HepG2 (cell line): Measurements from ENCODE around the gene ALDH3B2.
"Not testable (repeated sequence)": the region's sequence is repeated elsewhere in the genome, so short reads cannot be mapped to it uniquely, and the experiment has no call there.

ENCODE experiments used
- AGO2 ChIP-seq: fragments of 200-400 bp; formaldehyde crosslinking; optimal IDR thresholded peaks from 2 replicates; pipeline ENCODE3; 2017; ENCODE audit warnings: mild to moderate bottlenecking, low read depth, low read length, moderate library complexity
- EHMT2 ChIP-seq: fragments of 200-600 bp; sonication (generic); IDR thresholded peaks from 2 replicates; pipeline ENCODE4 v1.7.0; 2017; ENCODE audit warnings: antibody characterized with exemption, low read depth, low read length, borderline replicate concordance
- HCFC1 ChIP-seq: fragments of 150-350 bp; IDR thresholded peaks from 2 replicates; pipeline ENCODE4 v1.6.1; 2014; ENCODE audit warnings: low read depth, low read length
- MYNN ChIP-seq: sonication (generic); formaldehyde crosslinking; IDR thresholded peaks from 2 replicates; pipeline ENCODE4 v1.4.0; 2020; ENCODE audit warnings: mild to moderate bottlenecking, low read depth, missing genetic modification reagents
- POLR2AphosphoS5 ChIP-seq: IDR thresholded peaks from 2 replicates; pipeline ENCODE4 v1.6.1; 2012; ENCODE audit warnings: low read depth, low read length
- SP1 ChIP-seq, 2 experiments: fragments of 450-650 bp in 1 of 2; sonication (generic) in 1 of 2; formaldehyde crosslinking in 1 of 2; IDR thresholded peaks; 2 replicates each; pipeline versions ENCODE4 v1.4.0 to v1.6.1; 2016 to 2020; ENCODE audit warnings: missing genetic modification reagents in 1 of 2
- SRY ChIP-seq: sonication (generic); formaldehyde crosslinking; IDR thresholded peaks from 2 replicates; pipeline ENCODE4 v1.8.0; 2022; ENCODE audit warnings: mild to moderate bottlenecking, missing genetic modification reagents
- TMF1 ChIP-seq: sonication (generic); formaldehyde crosslinking; IDR thresholded peaks from 2 replicates; pipeline ENCODE4 v1.8.1; 2022; ENCODE audit warnings: low read depth, missing genetic modification reagents
- TF ChIP-seq, protein P1 (sequence below): sonication (generic); formaldehyde crosslinking; IDR thresholded peaks from 2 replicates; pipeline ENCODE4 v1.4.0; 2020; ENCODE audit warnings: missing genetic modification reagents, borderline replicate concordance

DNA sequence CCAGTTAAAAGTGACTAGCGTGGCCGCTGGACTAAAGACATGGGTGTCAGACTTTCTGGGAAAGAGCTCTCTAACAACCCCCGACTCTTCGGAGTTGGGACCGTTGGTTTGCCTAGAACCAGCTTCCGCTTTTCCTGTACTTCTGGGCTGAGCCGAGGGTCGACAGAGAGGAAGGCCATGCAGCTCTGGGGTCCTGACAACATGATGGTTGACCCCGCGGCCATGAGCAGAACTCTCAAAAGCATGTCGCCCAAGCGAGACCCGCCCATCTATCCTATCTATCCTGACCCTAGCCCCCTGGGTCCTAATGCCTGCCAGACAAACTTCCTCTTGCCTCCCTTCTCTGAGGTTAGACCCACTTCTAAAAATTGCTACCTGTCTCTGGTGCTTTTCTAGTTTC lies 53.8 kb downstream of the ALDH3B2 start:
- TF ChIP-seq EHMT2; SRY (CRISPR knock-in tag); SP1 (IDR thresholded peaks at IDR 0.05); SP1 (CRISPR knock-in tag; IDR thresholded peaks at IDR 0.05); POLR2AphosphoS5; HCFC1; TMF1; MYNN; AGO2: not testable (repeated sequence)
- TF ChIP-seq, protein P1, sequence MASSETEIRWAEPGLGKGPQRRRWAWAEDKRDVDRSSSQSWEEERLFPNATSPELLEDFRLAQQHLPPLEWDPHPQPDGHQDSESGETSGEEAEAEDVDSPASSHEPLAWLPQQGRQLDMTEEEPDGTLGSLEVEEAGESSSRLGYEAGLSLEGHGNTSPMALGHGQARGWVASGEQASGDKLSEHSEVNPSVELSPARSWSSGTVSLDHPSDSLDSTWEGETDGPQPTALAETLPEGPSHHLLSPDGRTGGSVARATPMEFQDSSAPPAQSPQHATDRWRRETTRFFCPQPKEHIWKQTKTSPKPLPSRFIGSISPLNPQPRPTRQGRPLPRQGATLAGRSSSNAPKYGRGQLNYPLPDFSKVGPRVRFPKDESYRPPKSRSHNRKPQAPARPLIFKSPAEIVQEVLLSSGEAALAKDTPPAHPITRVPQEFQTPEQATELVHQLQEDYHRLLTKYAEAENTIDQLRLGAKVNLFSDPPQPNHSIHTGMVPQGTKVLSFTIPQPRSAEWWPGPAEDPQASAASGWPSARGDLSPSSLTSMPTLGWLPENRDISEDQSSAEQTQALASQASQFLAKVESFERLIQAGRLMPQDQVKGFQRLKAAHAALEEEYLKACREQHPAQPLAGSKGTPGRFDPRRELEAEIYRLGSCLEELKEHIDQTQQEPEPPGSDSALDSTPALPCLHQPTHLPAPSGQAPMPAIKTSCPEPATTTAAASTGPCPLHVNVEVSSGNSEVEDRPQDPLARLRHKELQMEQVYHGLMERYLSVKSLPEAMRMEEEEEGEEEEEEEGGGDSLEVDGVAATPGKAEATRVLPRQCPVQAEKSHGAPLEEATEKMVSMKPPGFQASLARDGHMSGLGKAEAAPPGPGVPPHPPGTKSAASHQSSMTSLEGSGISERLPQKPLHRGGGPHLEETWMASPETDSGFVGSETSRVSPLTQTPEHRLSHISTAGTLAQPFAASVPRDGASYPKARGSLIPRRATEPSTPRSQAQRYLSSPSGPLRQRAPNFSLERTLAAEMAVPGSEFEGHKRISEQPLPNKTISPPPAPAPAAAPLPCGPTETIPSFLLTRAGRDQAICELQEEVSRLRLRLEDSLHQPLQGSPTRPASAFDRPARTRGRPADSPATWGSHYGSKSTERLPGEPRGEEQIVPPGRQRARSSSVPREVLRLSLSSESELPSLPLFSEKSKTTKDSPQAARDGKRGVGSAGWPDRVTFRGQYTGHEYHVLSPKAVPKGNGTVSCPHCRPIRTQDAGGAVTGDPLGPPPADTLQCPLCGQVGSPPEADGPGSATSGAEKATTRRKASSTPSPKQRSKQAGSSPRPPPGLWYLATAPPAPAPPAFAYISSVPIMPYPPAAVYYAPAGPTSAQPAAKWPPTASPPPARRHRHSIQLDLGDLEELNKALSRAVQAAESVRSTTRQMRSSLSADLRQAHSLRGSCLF = not testable (repeated sequence)
